ENCODE measurements around the gene RALGAPA1. TPM values are rescaled to one million over a fixed set of nuclear protein-coding genes. Genes with fewer than 3 reads are reported as not detected.
"Not testable (repeated sequence)": the region's sequence is repeated elsewhere in the genome, so short reads cannot be mapped to it uniquely, and the experiment has no call there.

Gene RALGAPA1
- total RNA-seq (ENCODE audit: unreplicated experiment) = 61.0 TPM
- long read RNA-seq, partial matches to known transcripts = 0 of 2 reads
- long read RNA-seq, other reads (novel, unspliced or antisense) = 2 of 2 reads

- peak; percentile 90 for DNase-seq
- H3K27me3 Mint-ChIP-seq (ENCODE audit: unreplicated experiment); H3K9me3 Mint-ChIP-seq (ENCODE audit: unreplicated experiment); H3K36me3 Mint-ChIP-seq (ENCODE audit: unreplicated experiment): not testable (repeated sequence)
- peaks cover 10% of the 10 kb centered on the region for H3K4me1 Mint-ChIP-seq (ENCODE audit: low read depth, unreplicated experiment)
- peak within 1 kb of the TSS; percentile 82 for H3K27ac Mint-ChIP-seq (ENCODE audit: unreplicated experiment)
- peak; percentile 47 for TF ChIP-seq CTCF (IDR thresholded peaks at IDR 0.05; ENCODE audit: partially characterized antibody, unreplicated experiment)
- H3K4me3 Mint-ChIP-seq (ENCODE audit: unreplicated experiment) = peak within 1 kb of the TSS; percentile 92
Measured at GRCh38 chr14:35808638-35809563, at the start of gene RALGAPA1. TSS of gene RALGAPA1 (minus strand) at chr14:35809295. CDS start at chr14:35808835, 460 bp downstream.

- TF ChIP-seq CTCF (IDR thresholded peaks at IDR 0.05; ENCODE audit: partially characterized antibody, unreplicated experiment) = no peak
- no peak for DNase-seq
- Mint-ChIP-seq H3K4me3 (ENCODE audit: unreplicated experiment) (no peak overlapping the region), H3K27ac (ENCODE audit: unreplicated experiment) (no peak overlapping the region), H3K4me1 (ENCODE audit: low read depth, unreplicated experiment) (peaks cover 3% of the 10 kb centered on the region), H3K27me3 (ENCODE audit: unreplicated experiment) (peaks cover 2% of the 10 kb centered on the region), H3K9me3 (ENCODE audit: unreplicated experiment) (no peaks in the 10 kb centered on the region), H3K36me3 (ENCODE audit: unreplicated experiment) (no peaks in the 10 kb centered on the region)
Measured at GRCh38 chr14:35858521-35859209, 49.6 kb upstream of the RALGAPA1 start.

- Mint-ChIP-seq H3K4me1 (ENCODE audit: low read depth, unreplicated experiment) (peaks cover 3% of the 10 kb centered on the region), H3K27ac (ENCODE audit: unreplicated experiment) (no peak overlapping the region), H3K36me3 (ENCODE audit: unreplicated experiment) (no peaks in the 10 kb centered on the region), H3K4me3 (ENCODE audit: unreplicated experiment) (no peak overlapping the region), H3K9me3 (ENCODE audit: unreplicated experiment) (no peaks in the 10 kb centered on the region), H3K27me3 (ENCODE audit: unreplicated experiment) (peaks cover 2% of the 10 kb centered on the region)
- TF ChIP-seq CTCF (IDR thresholded peaks at IDR 0.05; ENCODE audit: partially characterized antibody, unreplicated experiment) = no peak
- no peak for DNase-seq
Measured at GRCh38 chr14:35855876-35856481, 46.9 kb upstream of the RALGAPA1 start.

- Mint-ChIP-seq H3K36me3 (ENCODE audit: unreplicated experiment) (no peaks in the 10 kb centered on the region), H3K27me3 (ENCODE audit: unreplicated experiment) (peaks cover 2% of the 10 kb centered on the region), H3K9me3 (ENCODE audit: unreplicated experiment) (no peaks in the 10 kb centered on the region), H3K27ac (ENCODE audit: unreplicated experiment) (no peak overlapping the region), H3K4me1 (ENCODE audit: low read depth, unreplicated experiment) (peaks cover 3% of the 10 kb centered on the region), H3K4me3 (ENCODE audit: unreplicated experiment) (no peak overlapping the region)
- TF ChIP-seq CTCF (IDR thresholded peaks at IDR 0.05; ENCODE audit: partially characterized antibody, unreplicated experiment) = no peak
- DNase-seq = no peak
Measured at GRCh38 chr14:35854696-35855270, 45.7 kb upstream of the RALGAPA1 start.
